GM12878 (cell line): Measurements from ENCODE around the gene CACNA2D1. TPM values are rescaled to one million over a fixed set of nuclear protein-coding genes. Genes with fewer than 3 reads are reported as not detected.

Experiments
- ATAC-seq: fragments of 200-7000 bp; cut with Tn5 transposase; 3 replicates; pipeline ENCODE4 v1.9.1; 2020; ENCODE audit warnings: mild to moderate bottlenecking, moderate library complexity
- BruUV-seq: library from RNA; stranded (reverse); fragments of 400-500 nt; replicated peaks from 2 replicates; lab custom pipeline; 2021; lab: Mats Ljungman, UMichigan
- CTCF ChIA-PET: fragments of 300-600 bp; sonication (Branson Sonifier 250); formaldehyde crosslinking; extraction: SDS; loops from one replicate; lab custom pipeline; 2021; ENCODE audit warnings: inconsistent platforms; lab: Yijun Ruan, JAX
- POLR2A ChIA-PET: fragments of 350-600 bp; formaldehyde crosslinking; extraction: SDS; loops from one replicate; lab custom pipeline; 2021; ENCODE audit warnings: inconsistent platforms; lab: Charles Lee
- RAD21 ChIA-PET: fragments of 300-600 bp; sonication (Branson Sonifier 250); formaldehyde crosslinking; loops from one replicate; lab custom pipeline; 2023; ENCODE audit warnings: antibody characterized with exemption; ENCODE audit not compliant: unreplicated experiment; lab: Charles Lee
- SMC1A ChIA-PET: fragments of 300-600 bp; sonication (Branson Sonifier 250); formaldehyde crosslinking; loops from one replicate; lab custom pipeline; 2023; ENCODE audit not compliant: unreplicated experiment, uncharacterized antibody; lab: Charles Lee
- DNase-seq: peaks from one replicate; pipeline ENCODE4 v3.0.0-alpha.2; 2011; ENCODE audit warnings: low read depth, low spot score
- FAIRE-seq: peaks from 3 replicates; lab custom pipeline; 2011; peaks lifted over from hg19 to GRCh38; lab: Jason Lieb, UNC
- H2AFZ ChIP-seq: 2 replicates; pipeline ENCODE4 v1.6.0; 2011; ENCODE audit warnings: low read depth, low read length, control low read depth; ENCODE audit not compliant: control insufficient read depth
- H3K27ac ChIP-seq: 2 replicates; pipeline ENCODE4 v1.5.1; 2011; ENCODE audit warnings: control low read depth; ENCODE audit not compliant: control insufficient read depth, insufficient read depth
- H3K27me3 ChIP-seq, 2 experiments: replicated peaks in 1 of 2; 2 replicates each; pipeline versions ENCODE4 v1.6.0 to v1.6.1; 2011; ENCODE audit warnings: low read length in 1 of 2; ENCODE audit not compliant: control insufficient read depth in 2 of 2, insufficient read depth in 2 of 2
- H3K36me3 ChIP-seq, 2 experiments: 2 replicates each; pipeline ENCODE4 v1.5.1; 2011; ENCODE audit warnings: low read length in 1 of 2; ENCODE audit not compliant: control insufficient read depth in 2 of 2, insufficient read depth in 2 of 2
- H3K4me1 ChIP-seq: 2 replicates; pipeline ENCODE4 v1.6.1; 2011; ENCODE audit warnings: mild to moderate bottlenecking, low read length, moderate library complexity, mixed read lengths; ENCODE audit not compliant: control insufficient read depth, insufficient read depth
- H3K4me2 ChIP-seq: 2 replicates; pipeline ENCODE4 v1.6.0; 2011; ENCODE audit warnings: control low read depth; ENCODE audit not compliant: control insufficient read depth, insufficient read depth
- H3K4me3 ChIP-seq: fragments of 200-600 bp; sonication (generic); 2 replicates; pipeline ENCODE4 v1.5.1; 2016
- H3K79me2 ChIP-seq: 2 replicates; pipeline ENCODE4 v1.6.0; 2011; ENCODE audit warnings: low read length; ENCODE audit not compliant: control insufficient read depth, insufficient read depth
- H3K9ac ChIP-seq: 2 replicates; pipeline ENCODE4 v1.8.0; 2011; ENCODE audit warnings: low read length, control low read depth, mixed read lengths; ENCODE audit not compliant: control insufficient read depth, insufficient read depth
- H3K9me3 ChIP-seq: replicated peaks from 3 replicates; pipeline ENCODE4 v1.5.1; 2011; ENCODE audit warnings: mild to moderate bottlenecking, low read length; ENCODE audit not compliant: control insufficient read depth, insufficient read depth
- H4K20me1 ChIP-seq: 2 replicates; pipeline ENCODE4 v1.6.0; 2011; ENCODE audit not compliant: control insufficient read depth, insufficient read depth
- CBX3 ChIP-seq: fragments of 200-600 bp; sonication (generic); IDR thresholded peaks from 2 replicates; pipeline ENCODE4 v1.6.1; 2016; ENCODE audit warnings: low read depth, borderline replicate concordance
- EED ChIP-seq: sonication (generic); IDR thresholded peaks from 2 replicates; pipeline ENCODE4 v1.6.1; 2016; ENCODE audit warnings: antibody characterized with exemption, low read depth
- FOXK2 ChIP-seq: fragments of 450-650 bp; IDR thresholded peaks from 2 replicates; pipeline ENCODE4 v1.6.1; 2017; ENCODE audit warnings: mild to moderate bottlenecking, moderate library complexity
- MEF2A ChIP-seq: IDR thresholded peaks from 2 replicates; pipeline ENCODE4 v1.6.1; 2011; ENCODE audit warnings: low read depth, mild to moderate bottlenecking, low read length, moderate library complexity; ENCODE audit not compliant: insufficient read depth
- SIX5 ChIP-seq: IDR thresholded peaks from 2 replicates; pipeline ENCODE4 v1.6.1; 2011; ENCODE audit warnings: mild to moderate bottlenecking, low read depth, low read length, moderate library complexity; ENCODE audit not compliant: severe bottlenecking
- SMAD5 ChIP-seq: IDR thresholded peaks from 2 replicates; pipeline ENCODE4 v1.6.1; 2016; ENCODE audit warnings: antibody characterized with exemption, low read depth
- TCF7 ChIP-seq: IDR thresholded peaks from 2 replicates; pipeline ENCODE4 v1.6.1; 2014; ENCODE audit warnings: antibody characterized with exemption, borderline replicate concordance
- ZNF274 ChIP-seq: IDR thresholded peaks from one replicate; pipeline ENCODE4 v1.8.0; 2011; ENCODE audit not compliant: insufficient read length, insufficient read depth
- WGBS: methylation state at CpG from one replicate; pipeline ENCODE4 v1.1.6; 2016; ENCODE audit warnings: low lambda C conversion rate; ENCODE audit not compliant: insufficient replicate concordance, insufficient coverage; ENCODE audit errors: missing lambda C conversion rate; 5-methylcytosine and 5-hydroxymethylcytosine counted together
- in situ Hi-C: fragments of 300-500 bp; cut with MboI; formaldehyde crosslinking; loops from 9 replicates; pipeline ENCODE4 v1.14.3; 2018; ENCODE audit warnings: mixed read lengths
- intact Hi-C: fragments of 100-400 bp; cut with micrococcal nuclease; formaldehyde crosslinking; loops from one replicate; pipeline ENCODE4 v1.14.2; 2022; ENCODE audit not compliant: unreplicated experiment
- polyA plus RNA-seq, 11 experiments: library from polyadenylated mRNA; depleted of rRNA in 4 of 11; unstranded in 6 of 11; stranded (reverse) in 5 of 11; fragments of >200 nt; fragmentation: Nextera tagmentation in 4 of 11; fragmentation: Illumina TruSeq in 1 of 11; extraction: Ambion mirVana in 4 of 11; extraction: Trizol in 1 of 11; gene quantifications; 1 replicate in 1 of 11; 2 replicates in 10 of 11; pipeline versions ENCODE4 v1.2.1 to v1.2.3, GENCODE V29; 2011 to 2016; ENCODE audit warnings: inconsistent platforms in 2 of 11, missing spikeins in 2 of 11, low read depth in 1 of 11
- total RNA-seq, 4 experiments: library from RNA; depleted of rRNA in 3 of 4; stranded (reverse); fragments of >200 nt in 3 of 4; fragmentation: Illumina TruSeq in 1 of 4; extraction: Trizol in 1 of 4; gene quantifications; 2 replicates each; pipeline versions ENCODE4 v1.2.1 to v1.2.3, GENCODE V29; 2013 to 2021
- TF ChIP-seq, protein P1 (sequence below): IDR thresholded peaks from 2 replicates; pipeline ENCODE4 v1.6.1; 2012; ENCODE audit warnings: improper control_type of control experiment, low read depth, low read length; ENCODE audit not compliant: insufficient replicate concordance
- TF ChIP-seq, protein P2 (sequence below): IDR thresholded peaks from 2 replicates; pipeline ENCODE4 v1.6.1; 2011; ENCODE audit warnings: borderline replicate concordance, low read depth, mild to moderate bottlenecking, moderate library complexity, mixed read lengths, low read length; ENCODE audit not compliant: insufficient read depth; ENCODE audit errors: extremely low read length
- TF ChIP-seq, protein P3 (sequence below): fragments of 450-650 bp; IDR thresholded peaks from 2 replicates; pipeline ENCODE4 v1.6.1; 2016; ENCODE audit warnings: mild to moderate bottlenecking
- TF ChIP-seq, protein P4 (sequence below): fragments of 450-650 bp; IDR thresholded peaks from 2 replicates; pipeline ENCODE4 v1.6.1; 2017; ENCODE audit warnings: borderline replicate concordance

Gene CACNA2D1
- total and polyA plus RNA-seq, 10 of the 15 experiments (the other 5 are each of a cell fraction or from before 2014, with no cell fraction given): 0.14 to 14.8 (median 0.97) TPM

DNA sequence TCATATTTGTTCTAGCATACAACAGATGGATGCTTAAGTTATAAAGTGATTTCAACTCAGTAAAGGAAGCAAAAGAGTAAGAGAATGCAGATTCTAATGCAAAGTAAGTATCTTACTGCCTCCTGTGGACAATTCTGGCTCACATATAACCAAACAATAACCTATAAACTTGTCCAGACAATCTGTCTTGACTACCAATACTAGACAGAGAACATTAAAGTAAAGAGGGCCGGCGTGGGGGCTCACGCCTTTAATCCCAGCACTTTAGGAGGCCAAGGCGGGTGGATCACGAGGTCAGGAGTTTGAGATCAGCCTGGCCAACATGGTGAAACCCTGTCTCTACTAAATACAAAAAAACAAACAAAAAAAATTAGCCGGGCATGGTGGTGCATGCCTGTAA, 329.3 kb downstream of the CACNA2D1 start (continued):
- no peak for TF ChIP-seq ZNF274
- TF ChIP-seq, protein P1, sequence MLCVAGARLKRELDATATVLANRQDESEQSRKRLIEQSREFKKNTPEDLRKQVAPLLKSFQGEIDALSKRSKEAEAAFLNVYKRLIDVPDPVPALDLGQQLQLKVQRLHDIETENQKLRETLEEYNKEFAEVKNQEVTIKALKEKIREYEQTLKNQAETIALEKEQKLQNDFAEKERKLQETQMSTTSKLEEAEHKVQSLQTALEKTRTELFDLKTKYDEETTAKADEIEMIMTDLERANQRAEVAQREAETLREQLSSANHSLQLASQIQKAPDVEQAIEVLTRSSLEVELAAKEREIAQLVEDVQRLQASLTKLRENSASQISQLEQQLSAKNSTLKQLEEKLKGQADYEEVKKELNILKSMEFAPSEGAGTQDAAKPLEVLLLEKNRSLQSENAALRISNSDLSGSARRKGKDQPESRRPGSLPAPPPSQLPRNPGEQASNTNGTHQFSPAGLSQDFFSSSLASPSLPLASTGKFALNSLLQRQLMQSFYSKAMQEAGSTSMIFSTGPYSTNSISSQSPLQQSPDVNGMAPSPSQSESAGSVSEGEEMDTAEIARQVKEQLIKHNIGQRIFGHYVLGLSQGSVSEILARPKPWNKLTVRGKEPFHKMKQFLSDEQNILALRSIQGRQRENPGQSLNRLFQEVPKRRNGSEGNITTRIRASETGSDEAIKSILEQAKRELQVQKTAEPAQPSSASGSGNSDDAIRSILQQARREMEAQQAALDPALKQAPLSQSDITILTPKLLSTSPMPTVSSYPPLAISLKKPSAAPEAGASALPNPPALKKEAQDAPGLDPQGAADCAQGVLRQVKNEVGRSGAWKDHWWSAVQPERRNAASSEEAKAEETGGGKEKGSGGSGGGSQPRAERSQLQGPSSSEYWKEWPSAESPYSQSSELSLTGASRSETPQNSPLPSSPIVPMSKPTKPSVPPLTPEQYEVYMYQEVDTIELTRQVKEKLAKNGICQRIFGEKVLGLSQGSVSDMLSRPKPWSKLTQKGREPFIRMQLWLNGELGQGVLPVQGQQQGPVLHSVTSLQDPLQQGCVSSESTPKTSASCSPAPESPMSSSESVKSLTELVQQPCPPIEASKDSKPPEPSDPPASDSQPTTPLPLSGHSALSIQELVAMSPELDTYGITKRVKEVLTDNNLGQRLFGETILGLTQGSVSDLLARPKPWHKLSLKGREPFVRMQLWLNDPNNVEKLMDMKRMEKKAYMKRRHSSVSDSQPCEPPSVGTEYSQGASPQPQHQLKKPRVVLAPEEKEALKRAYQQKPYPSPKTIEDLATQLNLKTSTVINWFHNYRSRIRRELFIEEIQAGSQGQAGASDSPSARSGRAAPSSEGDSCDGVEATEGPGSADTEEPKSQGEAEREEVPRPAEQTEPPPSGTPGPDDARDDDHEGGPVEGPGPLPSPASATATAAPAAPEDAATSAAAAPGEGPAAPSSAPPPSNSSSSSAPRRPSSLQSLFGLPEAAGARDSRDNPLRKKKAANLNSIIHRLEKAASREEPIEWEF: no peak
- TF ChIP-seq, all 136 proteins: peak for 0

DNA sequence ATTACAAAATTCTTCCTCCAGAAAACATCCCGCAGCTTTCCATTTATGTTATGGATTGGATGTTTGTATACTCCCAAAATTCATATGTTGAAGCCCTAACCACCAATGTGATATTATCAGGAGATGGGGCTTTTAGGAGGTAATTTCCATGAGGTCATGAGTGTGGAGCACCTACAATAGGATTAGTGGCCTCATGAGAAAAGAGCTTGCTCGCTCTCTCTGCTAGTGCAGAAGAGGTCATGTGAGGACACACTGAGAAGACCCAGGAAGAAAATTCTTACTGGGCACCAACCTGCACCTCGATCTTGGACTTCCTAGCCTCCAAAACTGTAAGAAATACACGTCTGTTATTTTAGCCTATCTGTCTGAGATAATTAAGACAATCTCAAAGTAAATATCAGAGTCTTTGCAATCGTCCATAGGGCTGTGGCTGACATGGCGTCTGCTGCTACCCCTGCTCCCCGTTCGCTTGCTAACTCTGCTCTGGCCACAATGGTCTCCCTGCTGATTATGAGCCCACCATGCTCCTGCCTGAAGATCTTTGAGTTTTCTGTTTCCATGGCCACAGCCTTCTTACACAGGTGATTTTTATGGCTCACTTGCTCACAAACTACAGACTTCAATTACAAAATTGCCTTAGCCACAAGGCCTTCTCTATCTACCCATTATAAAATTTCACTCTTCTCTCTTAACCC, 333.3 kb downstream of the CACNA2D1 start:
- no peaks in the 10 kb centered on the region for H3K79me2 ChIP-seq
- intact Hi-C loops: no loop called here
- H3K27me3 ChIP-seq: no peaks in the 10 kb centered on the region
- no peak overlapping the region for H3K4me2 ChIP-seq
- SMC1A ChIA-PET: interaction anchor here (1.4 to 3.4 kb wide), 6 partner anchors 22 to 64 kb away, joined by 4 to 16 read pairs (median 8); no protein-coding TSS in a partner anchor
- ATAC-seq (peak; percentile 41), DNase-seq (no peak), FAIRE-seq (no peak)
- CTCF ChIA-PET: interaction anchor here (0.7 to 2.2 kb wide), 2 partner anchors 54 to 60 kb away, joined by 3 to 7 read pairs; no protein-coding TSS in a partner anchor
- no peaks in the 10 kb centered on the region for H3K4me1 ChIP-seq
- no peak overlapping the region for H2AFZ ChIP-seq
- H4K20me1 ChIP-seq: no peaks in the 10 kb centered on the region
- no peak overlapping the region for H3K27ac ChIP-seq
- H3K9ac ChIP-seq: no peak overlapping the region
- RAD21 ChIA-PET: interaction anchor here (1.5 to 4.8 kb wide), 4 partner anchors 8 to 84 kb away, joined by 3 to 46 read pairs (median 25); no protein-coding TSS in a partner anchor
- POLR2A ChIA-PET: interaction anchor here (0.6 to 1.2 kb wide), 2 partner anchors 30 to 1635 kb away, joined by 4 to 5 read pairs; no protein-coding TSS in a partner anchor
- under 1% methylated on average over 8 of the region's 8 CpGs for WGBS
- BruUV-seq: TSS peak; percentile 93
- H3K36me3 ChIP-seq: no peaks in the 10 kb centered on the region
- H3K9me3 ChIP-seq: no peaks in the 10 kb centered on the region
- no peak overlapping the region for H3K4me3 ChIP-seq
- in situ Hi-C loops: no loop called here
- TF ChIP-seq CBX3: no peak
- TF ChIP-seq SMAD5: no peak
- TF ChIP-seq ZNF274: no peak
- no peak for TF ChIP-seq SIX5
- no peak for TF ChIP-seq FOXK2
- no peak for TF ChIP-seq TCF7
- TF ChIP-seq EED: no peak
- TF ChIP-seq, protein P2, sequence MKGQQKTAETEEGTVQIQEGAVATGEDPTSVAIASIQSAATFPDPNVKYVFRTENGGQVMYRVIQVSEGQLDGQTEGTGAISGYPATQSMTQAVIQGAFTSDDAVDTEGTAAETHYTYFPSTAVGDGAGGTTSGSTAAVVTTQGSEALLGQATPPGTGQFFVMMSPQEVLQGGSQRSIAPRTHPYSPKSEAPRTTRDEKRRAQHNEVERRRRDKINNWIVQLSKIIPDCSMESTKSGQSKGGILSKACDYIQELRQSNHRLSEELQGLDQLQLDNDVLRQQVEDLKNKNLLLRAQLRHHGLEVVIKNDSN: no peak
- TF ChIP-seq, protein P3, sequence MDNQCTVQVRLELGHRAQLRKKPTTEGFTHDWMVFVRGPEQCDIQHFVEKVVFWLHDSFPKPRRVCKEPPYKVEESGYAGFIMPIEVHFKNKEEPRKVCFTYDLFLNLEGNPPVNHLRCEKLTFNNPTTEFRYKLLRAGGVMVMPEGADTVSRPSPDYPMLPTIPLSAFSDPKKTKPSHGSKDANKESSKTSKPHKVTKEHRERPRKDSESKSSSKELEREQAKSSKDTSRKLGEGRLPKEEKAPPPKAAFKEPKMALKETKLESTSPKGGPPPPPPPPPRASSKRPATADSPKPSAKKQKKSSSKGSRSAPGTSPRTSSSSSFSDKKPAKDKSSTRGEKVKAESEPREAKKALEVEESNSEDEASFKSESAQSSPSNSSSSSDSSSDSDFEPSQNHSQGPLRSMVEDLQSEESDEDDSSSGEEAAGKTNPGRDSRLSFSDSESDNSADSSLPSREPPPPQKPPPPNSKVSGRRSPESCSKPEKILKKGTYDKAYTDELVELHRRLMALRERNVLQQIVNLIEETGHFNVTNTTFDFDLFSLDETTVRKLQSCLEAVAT: no peak
- no peak for TF ChIP-seq MEF2A
- TF ChIP-seq, protein P4, sequence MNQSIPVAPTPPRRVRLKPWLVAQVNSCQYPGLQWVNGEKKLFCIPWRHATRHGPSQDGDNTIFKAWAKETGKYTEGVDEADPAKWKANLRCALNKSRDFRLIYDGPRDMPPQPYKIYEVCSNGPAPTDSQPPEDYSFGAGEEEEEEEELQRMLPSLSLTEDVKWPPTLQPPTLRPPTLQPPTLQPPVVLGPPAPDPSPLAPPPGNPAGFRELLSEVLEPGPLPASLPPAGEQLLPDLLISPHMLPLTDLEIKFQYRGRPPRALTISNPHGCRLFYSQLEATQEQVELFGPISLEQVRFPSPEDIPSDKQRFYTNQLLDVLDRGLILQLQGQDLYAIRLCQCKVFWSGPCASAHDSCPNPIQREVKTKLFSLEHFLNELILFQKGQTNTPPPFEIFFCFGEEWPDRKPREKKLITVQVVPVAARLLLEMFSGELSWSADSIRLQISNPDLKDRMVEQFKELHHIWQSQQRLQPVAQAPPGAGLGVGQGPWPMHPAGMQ: no peak
